ENCODE measurements around the gene MTMR11. TPM values are rescaled to one million over a fixed set of nuclear protein-coding genes. Genes with fewer than 3 reads are reported as not detected.
"Not testable (repeated sequence)": the region's sequence is repeated elsewhere in the genome, so short reads cannot be mapped to it uniquely, and the experiment has no call there.

MTMR11 gene
- total and polyA plus RNA-seq, 12 donors: 0.95 to 5.3 (median 2.5) TPM

DNA sequence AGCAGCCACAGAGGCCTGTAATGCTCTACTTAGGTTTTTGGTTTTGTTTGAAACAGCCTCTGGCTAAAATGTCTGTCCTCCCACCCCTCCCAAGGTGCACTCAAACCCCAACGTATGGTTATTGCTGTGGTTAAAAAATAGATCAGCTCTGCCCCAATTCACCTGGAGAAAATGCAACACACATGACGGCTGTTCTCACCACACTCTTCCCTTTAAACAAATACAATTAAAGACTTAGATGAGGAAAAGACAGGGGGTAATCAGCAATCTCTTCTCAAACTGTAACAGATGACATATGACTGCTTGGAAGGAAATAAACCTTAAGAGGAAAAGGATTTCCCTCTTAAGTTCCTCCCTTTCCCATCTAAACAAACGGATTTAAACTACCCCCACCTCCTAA lies 6.2 kb upstream of the MTMR11 start:
- DNase-seq: no peak
- Histone ChIP-seq H3K4me3 (no peak overlapping the region), H3K4me1 (peaks cover 0 to 32% (median 21%) of the 10 kb centered on the region in 9 donors), H3K27me3 (peaks cover 0 to 4% (median 0%) of the 10 kb centered on the region in 7 donors), H3K9me3 (no peaks in the 10 kb centered on the region), H3K36me3 (peaks cover 0 to 51% (median 19%) of the 10 kb centered on the region in 9 donors), H3K27ac (peak overlapping the region in 5 of 10 donors; percentile 1 to 54 (median 47))
- intact Hi-C loops (cut with DNase I): no loop called here
- ATAC-seq: no peak
- no peak for TF ChIP-seq CTCF (IDR thresholded peaks at IDR 0.05)
- 44 to 45% methylated on average over 3 of the region's 3 CpGs for WGBS, 2 donors

GRCh38 chr1:149942207-149942606 lies 5.5 kb upstream of the MTMR11 start:
- H3K4me3 ChIP-seq: no peak overlapping the region
- TF ChIP-seq CTCF (IDR thresholded peaks at IDR 0.05): peak in 6 of 9 donors; percentile 41 to 67 (median 50)
- 31 to 35% methylated on average over 5 of the region's 5 CpGs for WGBS, 2 donors
- peak overlapping the region in 5 of 10 donors; percentile 1 to 54 (median 24) for H3K27ac ChIP-seq
- DNase-seq: peak in 1 of 2 donors; percentile 48
- H3K9me3 ChIP-seq: no peaks in the 10 kb centered on the region
- H3K36me3 ChIP-seq: peaks cover 0 to 44% (median 18%) of the 10 kb centered on the region in 9 donors
- intact Hi-C loops (cut with DNase I): no loop called here
- ATAC-seq: peak in 7 of 8 donors; percentile 42 to 68 (median 55)
- peaks cover 0 to 38% (median 28%) of the 10 kb centered on the region in 9 donors for H3K4me1 ChIP-seq
- H3K27me3 ChIP-seq: peaks cover 0 to 4% (median 0%) of the 10 kb centered on the region in 7 donors

DNA sequence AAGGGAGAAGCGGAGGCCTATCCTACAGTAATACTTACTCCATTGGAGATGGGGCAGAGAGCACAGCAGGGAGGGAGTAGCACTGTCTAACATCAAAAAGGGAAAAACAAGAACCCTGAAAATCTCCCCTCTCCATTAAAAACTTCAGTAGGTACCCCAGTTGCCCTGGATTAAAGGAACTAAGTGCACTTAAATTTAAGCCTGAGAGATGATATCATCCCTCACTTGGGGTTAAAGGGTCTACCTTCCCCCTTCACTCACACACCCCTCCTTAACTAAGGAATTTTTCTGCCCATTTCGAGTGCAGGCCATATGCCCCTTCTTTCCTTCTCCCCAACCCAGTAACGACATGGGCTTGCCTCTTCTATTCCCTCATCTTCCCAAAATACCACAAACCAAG lies 3.7 kb upstream of the MTMR11 start:
- H3K4me1 ChIP-seq: peaks cover 0 to 54% (median 40%) of the 10 kb centered on the region in 9 donors
- H3K36me3 ChIP-seq: peaks cover 0 to 26% (median 11%) of the 10 kb centered on the region in 9 donors
- no peaks in the 10 kb centered on the region for H3K9me3 ChIP-seq
- WGBS, 2 donors: 86 to 91% methylated on average over 3 of the region's 3 CpGs
- no peak for DNase-seq
- ATAC-seq: no peak
- no peak for TF ChIP-seq CTCF (IDR thresholded peaks at IDR 0.05)
- intact Hi-C loops (cut with DNase I): no loop called here
- peaks cover 0 to 4% (median 0%) of the 10 kb centered on the region in 7 donors for H3K27me3 ChIP-seq
- no peak overlapping the region for H3K4me3 ChIP-seq
- peak overlapping the region in 4 of 10 donors; percentile 71 to 92 (median 74) for H3K27ac ChIP-seq

GRCh38 chr1:149938668-149939003 lies 2.0 kb upstream of the MTMR11 start:
- WGBS, 2 donors: 59 to 70% methylated on average over 11 to 13 of the region's 13 CpGs
- H3K27me3 ChIP-seq, DNase-seq, H3K9me3 ChIP-seq, H3K36me3 ChIP-seq: not testable (repeated sequence)
- peak overlapping the region in 9 of 10 donors; percentile 71 to 92 (median 82) for H3K27ac ChIP-seq
- H3K4me3 ChIP-seq: peak overlapping the region in 7 of 10 donors; percentile 18 to 42 (median 38)
- peaks cover 0 to 59% (median 40%) of the 10 kb centered on the region in 9 donors for H3K4me1 ChIP-seq
- ATAC-seq: peak in 4 of 8 donors; percentile 1 to 11 (median 6)
- intact Hi-C loops (cut with DNase I): loop anchor here in 2 of 10 donors (2.0 to 5.0 kb wide), 2 partner anchors 41 to 50 kb away; partner anchors contain the start of gene BOLA1 (in 1 of the 2)

DNA sequence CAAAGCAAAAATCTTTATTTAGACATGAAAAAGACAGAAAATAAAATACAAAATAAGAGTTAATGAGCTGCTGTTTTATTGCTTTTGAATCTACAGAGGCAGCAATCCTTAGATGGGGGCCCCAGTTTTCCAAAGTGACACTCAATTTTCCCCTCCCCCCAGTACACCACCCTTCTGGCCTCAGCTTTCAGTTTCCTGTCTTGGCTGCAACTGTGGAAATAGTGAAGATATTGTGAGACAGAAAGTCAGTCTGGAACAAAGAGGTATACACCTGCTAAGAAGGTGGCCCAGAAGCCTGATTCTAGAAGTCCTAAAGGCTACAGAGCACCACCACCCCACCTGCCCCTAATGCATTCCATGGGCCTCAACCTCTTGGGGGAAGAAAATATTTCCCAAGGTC lies 1.1 kb upstream of the MTMR11 start:
- Histone ChIP-seq H3K4me1 (peaks cover 0 to 59% (median 40%) of the 10 kb centered on the region in 9 donors), H3K36me3 (peaks cover 0 to 5% (median 0%) of the 10 kb centered on the region in 9 donors), H3K27me3 (no peaks in the 10 kb centered on the region), H3K4me3 (peak overlapping the region in 2 of 10 donors; percentile 58 to 61), H3K27ac (peak overlapping the region in 5 of 10 donors; percentile 67 to 84 (median 76)), H3K9me3 (no peaks in the 10 kb centered on the region)
- DNase-seq: no peak
- peak in 3 of 8 donors; percentile 27 to 51 (median 43) for ATAC-seq
- intact Hi-C loops (cut with DNase I): loop anchor here in 2 of 10 donors (2.0 to 5.0 kb wide), 2 partner anchors 40 to 49 kb away; partner anchors contain the start of gene BOLA1 (in 1 of the 2)
- no peak for TF ChIP-seq CTCF (IDR thresholded peaks at IDR 0.05)
